ENCODE results near the gene MRPL19.

GRCh38 chr2:75600461-75601011, 46.0 kb upstream of the MRPL19 start:
- TF ChIP-seq CTCF (conservative IDR thresholded peaks at IDR 0.05): no peak
- TF ChIP-seq ZFX (IDR thresholded peaks at IDR 0.05): no peak
